ENCODE measurements around the gene LRP1.

DNA sequence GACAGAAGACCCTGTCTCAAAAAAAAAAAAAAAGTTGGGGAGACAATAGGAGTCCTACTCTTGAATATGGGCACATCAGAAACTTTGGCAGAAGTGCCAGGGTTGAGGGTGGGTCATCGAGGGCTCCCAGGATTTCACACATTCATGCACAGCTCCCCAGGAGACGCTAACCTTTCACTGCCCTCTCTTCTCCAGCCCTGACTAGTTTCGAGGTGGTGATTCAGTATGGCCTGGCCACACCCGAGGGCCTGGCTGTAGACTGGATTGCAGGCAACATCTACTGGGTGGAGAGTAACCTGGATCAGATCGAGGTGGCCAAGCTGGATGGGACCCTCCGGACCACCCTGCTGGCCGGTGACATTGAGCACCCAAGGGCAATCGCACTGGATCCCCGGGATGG is 48.6 kb downstream of the LRP1 start:
- TF ChIP-seq, protein P1, sequence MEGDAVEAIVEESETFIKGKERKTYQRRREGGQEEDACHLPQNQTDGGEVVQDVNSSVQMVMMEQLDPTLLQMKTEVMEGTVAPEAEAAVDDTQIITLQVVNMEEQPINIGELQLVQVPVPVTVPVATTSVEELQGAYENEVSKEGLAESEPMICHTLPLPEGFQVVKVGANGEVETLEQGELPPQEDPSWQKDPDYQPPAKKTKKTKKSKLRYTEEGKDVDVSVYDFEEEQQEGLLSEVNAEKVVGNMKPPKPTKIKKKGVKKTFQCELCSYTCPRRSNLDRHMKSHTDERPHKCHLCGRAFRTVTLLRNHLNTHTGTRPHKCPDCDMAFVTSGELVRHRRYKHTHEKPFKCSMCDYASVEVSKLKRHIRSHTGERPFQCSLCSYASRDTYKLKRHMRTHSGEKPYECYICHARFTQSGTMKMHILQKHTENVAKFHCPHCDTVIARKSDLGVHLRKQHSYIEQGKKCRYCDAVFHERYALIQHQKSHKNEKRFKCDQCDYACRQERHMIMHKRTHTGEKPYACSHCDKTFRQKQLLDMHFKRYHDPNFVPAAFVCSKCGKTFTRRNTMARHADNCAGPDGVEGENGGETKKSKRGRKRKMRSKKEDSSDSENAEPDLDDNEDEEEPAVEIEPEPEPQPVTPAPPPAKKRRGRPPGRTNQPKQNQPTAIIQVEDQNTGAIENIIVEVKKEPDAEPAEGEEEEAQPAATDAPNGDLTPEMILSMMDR (conservative IDR thresholded peaks at IDR 0.05; ENCODE audit: low read length): no peak
- TF ChIP-seq EZH2phosphoT487 (IDR thresholded peaks at IDR 0.05; ENCODE audit: borderline replicate concordance, low read depth, low read length): no peak
